ENCODE measurements around the gene MYPOP.

The MYPOP gene

DNA sequence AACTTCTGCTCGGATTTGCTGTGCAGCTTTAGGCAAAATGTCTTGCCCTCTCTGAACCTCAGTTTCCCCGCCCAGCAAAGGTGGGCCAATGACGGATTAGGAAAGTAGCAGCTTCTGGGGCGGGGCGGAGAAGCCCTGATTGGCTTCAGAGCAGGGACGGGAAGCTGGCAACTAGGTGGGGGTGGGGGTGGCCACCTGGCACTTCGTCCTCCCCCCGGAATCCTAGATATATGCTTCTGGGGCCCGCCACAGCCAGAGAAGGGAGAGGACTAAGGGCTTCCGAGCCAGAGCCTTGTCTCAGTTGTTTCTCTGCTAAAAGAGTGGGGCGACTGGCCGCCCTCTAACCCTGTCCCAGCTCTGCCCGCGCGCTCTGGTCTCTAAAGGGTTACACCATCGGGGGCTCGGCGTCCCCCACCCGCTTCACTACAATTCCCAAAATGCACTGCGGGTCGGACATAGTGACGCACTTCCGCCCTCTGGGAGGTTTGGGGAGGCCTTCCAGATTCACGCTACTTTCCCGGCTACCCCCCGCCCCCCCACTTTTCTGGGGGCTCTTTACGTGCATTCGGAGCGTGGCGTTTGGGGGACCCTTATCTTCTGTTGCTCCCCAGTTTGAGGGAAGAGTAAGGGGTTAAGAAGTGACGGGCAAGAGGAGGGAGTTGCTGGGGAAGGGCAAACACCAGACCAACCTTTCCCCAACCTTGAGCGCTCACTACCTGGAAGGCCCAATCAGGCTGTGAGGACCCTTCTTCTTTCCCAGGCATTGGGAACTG is 15.8 kb downstream of the MYPOP start (continued):
- TF ChIP-seq ZNF174 (tag by site-specific recombination; IDR thresholded peaks at IDR 0.05) (no peak), ZNF791 (tag by site-specific recombination; IDR thresholded peaks at IDR 0.05) (no peak), EGR2 (tag by site-specific recombination; IDR thresholded peaks at IDR 0.05; ENCODE audit: low read depth) (0 out of 2 replicates have a peak, but pooled peaks have one; percentile 4), HOXC10 (CRISPR knock-in tag; IDR thresholded peaks at IDR 0.05) (no peak), ZNF768 (tag by site-specific recombination; IDR thresholded peaks at IDR 0.05) (peak; percentile 100), SP7 (tag by site-specific recombination; IDR thresholded peaks at IDR 0.05) (peak; percentile 63; the same call in 1 of the 2 replicates), ZSCAN30 (tag by site-specific recombination; IDR thresholded peaks at IDR 0.05) (0 out of 2 replicates have a peak, but pooled peaks have one; percentile 11), ZSCAN16 (tag by site-specific recombination; IDR thresholded peaks at IDR 0.05) (no peak), ZNF555 (tag by site-specific recombination; conservative IDR thresholded peaks at IDR 0.05) (no peak), SALL2 (tag by site-specific recombination; IDR thresholded peaks at IDR 0.05; ENCODE audit: borderline replicate concordance) (no peak), ZNF610 (tag by site-specific recombination; IDR thresholded peaks at IDR 0.05; ENCODE audit: borderline replicate concordance) (no peak), ZBTB48 (tag by site-specific recombination; IDR thresholded peaks at IDR 0.05) (peak; percentile 28; the same call in 1 of the 2 replicates), ZNF112 (tag by site-specific recombination; IDR thresholded peaks at IDR 0.05) (no peak), ZNF354C (tag by site-specific recombination; IDR thresholded peaks at IDR 0.05; ENCODE audit: borderline replicate concordance, low read depth) (no peak), ZNF239 (tag by site-specific recombination; IDR thresholded peaks at IDR 0.05) (no peak), FEZF1 (tag by site-specific recombination; IDR thresholded peaks at IDR 0.05) (no peak), ZNF658 (tag by site-specific recombination; IDR thresholded peaks at IDR 0.05) (no peak)
- TF ChIP-seq, protein P1, sequence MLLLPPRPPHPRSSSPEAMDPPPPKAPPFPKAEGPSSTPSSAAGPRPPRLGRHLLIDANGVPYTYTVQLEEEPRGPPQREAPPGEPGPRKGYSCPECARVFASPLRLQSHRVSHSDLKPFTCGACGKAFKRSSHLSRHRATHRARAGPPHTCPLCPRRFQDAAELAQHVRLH (tag by site-specific recombination; IDR thresholded peaks at IDR 0.05) = peak; percentile 67
- TF ChIP-seq, protein P2, sequence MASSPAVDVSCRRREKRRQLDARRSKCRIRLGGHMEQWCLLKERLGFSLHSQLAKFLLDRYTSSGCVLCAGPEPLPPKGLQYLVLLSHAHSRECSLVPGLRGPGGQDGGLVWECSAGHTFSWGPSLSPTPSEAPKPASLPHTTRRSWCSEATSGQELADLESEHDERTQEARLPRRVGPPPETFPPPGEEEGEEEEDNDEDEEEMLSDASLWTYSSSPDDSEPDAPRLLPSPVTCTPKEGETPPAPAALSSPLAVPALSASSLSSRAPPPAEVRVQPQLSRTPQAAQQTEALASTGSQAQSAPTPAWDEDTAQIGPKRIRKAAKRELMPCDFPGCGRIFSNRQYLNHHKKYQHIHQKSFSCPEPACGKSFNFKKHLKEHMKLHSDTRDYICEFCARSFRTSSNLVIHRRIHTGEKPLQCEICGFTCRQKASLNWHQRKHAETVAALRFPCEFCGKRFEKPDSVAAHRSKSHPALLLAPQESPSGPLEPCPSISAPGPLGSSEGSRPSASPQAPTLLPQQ (tag by site-specific recombination; IDR thresholded peaks at IDR 0.05) = no peak; the same call in 1 of the 2 replicates
- TF ChIP-seq, protein P3, sequence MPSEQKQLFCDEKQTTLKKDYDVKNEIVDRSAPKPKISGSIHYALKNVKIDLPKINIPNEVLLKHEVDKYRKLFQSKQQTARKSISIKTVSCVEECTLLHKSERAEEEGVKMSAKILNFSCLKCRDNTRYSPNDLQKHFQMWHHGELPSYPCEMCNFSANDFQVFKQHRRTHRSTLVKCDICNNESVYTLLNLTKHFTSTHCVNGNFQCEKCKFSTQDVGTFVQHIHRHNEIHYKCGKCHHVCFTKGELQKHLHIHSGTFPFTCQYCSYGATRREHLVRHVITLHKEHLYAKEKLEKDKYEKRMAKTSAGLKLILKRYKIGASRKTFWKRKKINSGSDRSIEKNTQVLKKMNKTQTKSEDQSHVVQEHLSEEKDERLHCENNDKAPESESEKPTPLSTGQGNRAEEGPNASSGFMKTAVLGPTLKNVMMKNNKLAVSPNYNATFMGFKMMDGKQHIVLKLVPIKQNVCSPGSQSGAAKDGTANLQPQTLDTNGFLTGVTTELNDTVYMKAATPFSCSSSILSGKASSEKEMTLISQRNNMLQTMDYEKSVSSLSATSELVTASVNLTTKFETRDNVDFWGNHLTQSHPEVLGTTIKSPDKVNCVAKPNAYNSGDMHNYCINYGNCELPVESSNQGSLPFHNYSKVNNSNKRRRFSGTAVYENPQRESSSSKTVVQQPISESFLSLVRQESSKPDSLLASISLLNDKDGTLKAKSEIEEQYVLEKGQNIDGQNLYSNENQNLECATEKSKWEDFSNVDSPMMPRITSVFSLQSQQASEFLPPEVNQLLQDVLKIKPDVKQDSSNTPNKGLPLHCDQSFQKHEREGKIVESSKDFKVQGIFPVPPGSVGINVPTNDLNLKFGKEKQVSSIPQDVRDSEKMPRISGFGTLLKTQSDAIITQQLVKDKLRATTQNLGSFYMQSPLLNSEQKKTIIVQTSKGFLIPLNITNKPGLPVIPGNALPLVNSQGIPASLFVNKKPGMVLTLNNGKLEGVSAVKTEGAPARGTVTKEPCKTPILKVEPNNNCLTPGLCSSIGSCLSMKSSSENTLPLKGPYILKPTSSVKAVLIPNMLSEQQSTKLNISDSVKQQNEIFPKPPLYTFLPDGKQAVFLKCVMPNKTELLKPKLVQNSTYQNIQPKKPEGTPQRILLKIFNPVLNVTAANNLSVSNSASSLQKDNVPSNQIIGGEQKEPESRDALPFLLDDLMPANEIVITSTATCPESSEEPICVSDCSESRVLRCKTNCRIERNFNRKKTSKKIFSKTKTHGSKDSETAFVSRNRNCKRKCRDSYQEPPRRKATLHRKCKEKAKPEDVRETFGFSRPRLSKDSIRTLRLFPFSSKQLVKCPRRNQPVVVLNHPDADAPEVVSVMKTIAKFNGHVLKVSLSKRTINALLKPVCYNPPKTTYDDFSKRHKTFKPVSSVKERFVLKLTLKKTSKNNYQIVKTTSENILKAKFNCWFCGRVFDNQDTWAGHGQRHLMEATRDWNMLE (tag by site-specific recombination; conservative IDR thresholded peaks at IDR 0.05; ENCODE audit: low read depth) = peak; percentile 69
- TF ChIP-seq, protein P4, sequence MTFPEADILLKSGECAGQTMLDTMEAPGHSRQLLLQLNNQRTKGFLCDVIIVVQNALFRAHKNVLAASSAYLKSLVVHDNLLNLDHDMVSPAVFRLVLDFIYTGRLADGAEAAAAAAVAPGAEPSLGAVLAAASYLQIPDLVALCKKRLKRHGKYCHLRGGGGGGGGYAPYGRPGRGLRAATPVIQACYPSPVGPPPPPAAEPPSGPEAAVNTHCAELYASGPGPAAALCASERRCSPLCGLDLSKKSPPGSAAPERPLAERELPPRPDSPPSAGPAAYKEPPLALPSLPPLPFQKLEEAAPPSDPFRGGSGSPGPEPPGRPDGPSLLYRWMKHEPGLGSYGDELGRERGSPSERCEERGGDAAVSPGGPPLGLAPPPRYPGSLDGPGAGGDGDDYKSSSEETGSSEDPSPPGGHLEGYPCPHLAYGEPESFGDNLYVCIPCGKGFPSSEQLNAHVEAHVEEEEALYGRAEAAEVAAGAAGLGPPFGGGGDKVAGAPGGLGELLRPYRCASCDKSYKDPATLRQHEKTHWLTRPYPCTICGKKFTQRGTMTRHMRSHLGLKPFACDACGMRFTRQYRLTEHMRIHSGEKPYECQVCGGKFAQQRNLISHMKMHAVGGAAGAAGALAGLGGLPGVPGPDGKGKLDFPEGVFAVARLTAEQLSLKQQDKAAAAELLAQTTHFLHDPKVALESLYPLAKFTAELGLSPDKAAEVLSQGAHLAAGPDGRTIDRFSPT (tag by site-specific recombination; IDR thresholded peaks at IDR 0.05) = peak; percentile 80
- TF ChIP-seq, protein P5, sequence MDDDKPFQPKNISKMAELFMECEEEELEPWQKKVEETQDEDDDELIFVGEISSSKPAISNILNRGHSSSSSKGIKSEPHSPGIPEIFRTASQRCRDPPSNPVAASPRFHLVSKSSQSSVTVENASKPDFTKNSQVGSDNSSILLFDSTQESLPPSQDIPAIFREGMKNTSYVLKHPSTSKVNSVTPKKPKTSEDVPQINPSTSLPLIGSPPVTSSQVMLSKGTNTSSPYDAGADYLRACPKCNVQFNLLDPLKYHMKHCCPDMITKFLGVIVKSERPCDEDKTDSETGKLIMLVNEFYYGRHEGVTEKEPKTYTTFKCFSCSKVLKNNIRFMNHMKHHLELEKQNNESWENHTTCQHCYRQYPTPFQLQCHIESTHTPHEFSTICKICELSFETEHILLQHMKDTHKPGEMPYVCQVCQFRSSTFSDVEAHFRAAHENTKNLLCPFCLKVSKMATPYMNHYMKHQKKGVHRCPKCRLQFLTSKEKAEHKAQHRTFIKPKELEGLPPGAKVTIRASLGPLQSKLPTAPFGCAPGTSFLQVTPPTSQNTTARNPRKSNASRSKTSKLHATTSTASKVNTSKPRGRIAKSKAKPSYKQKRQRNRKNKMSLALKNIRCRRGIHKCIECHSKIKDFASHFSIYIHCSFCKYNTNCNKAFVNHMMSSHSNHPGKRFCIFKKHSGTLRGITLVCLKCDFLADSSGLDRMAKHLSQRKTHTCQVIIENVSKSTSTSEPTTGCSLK (tag by site-specific recombination; IDR thresholded peaks at IDR 0.05) = no peak
- TF ChIP-seq, protein P6, sequence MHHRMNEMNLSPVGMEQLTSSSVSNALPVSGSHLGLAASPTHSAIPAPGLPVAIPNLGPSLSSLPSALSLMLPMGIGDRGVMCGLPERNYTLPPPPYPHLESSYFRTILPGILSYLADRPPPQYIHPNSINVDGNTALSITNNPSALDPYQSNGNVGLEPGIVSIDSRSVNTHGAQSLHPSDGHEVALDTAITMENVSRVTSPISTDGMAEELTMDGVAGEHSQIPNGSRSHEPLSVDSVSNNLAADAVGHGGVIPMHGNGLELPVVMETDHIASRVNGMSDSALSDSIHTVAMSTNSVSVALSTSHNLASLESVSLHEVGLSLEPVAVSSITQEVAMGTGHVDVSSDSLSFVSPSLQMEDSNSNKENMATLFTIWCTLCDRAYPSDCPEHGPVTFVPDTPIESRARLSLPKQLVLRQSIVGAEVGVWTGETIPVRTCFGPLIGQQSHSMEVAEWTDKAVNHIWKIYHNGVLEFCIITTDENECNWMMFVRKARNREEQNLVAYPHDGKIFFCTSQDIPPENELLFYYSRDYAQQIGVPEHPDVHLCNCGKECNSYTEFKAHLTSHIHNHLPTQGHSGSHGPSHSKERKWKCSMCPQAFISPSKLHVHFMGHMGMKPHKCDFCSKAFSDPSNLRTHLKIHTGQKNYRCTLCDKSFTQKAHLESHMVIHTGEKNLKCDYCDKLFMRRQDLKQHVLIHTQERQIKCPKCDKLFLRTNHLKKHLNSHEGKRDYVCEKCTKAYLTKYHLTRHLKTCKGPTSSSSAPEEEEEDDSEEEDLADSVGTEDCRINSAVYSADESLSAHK (tag by site-specific recombination; IDR thresholded peaks at IDR 0.05) = 0 out of 2 replicates have a peak, but pooled peaks have one; percentile 19
